Glomerular endothelial cell (primary cell): ENCODE data around the gene ITGBL1. TPM values are rescaled to one million over a fixed set of nuclear protein-coding genes. Genes with fewer than 3 reads are reported as not detected.
A peak's percentile ranks its signal among the peaks of the same experiment; 100 is the strongest.
"Not testable (repeated sequence)": the region's sequence is repeated elsewhere in the genome, so short reads cannot be mapped to it uniquely, and the experiment has no call there.

Experiments
- DNase-seq: peaks from one replicate; pipeline ENCODE4 v3.0.0-alpha.2; 2011; ENCODE audit warnings: low read depth, low spot score; ENCODE audit errors: extremely low read depth
- total RNA-seq: library from RNA; depleted of rRNA; stranded (reverse); fragments of >200 nt; gene quantifications from 2 replicates; pipeline ENCODE4 v1.2.3, GENCODE V29; 2015

Gene ITGBL1
- total RNA-seq, 1 donor from 2014 or later = 1.3 TPM

DNA sequence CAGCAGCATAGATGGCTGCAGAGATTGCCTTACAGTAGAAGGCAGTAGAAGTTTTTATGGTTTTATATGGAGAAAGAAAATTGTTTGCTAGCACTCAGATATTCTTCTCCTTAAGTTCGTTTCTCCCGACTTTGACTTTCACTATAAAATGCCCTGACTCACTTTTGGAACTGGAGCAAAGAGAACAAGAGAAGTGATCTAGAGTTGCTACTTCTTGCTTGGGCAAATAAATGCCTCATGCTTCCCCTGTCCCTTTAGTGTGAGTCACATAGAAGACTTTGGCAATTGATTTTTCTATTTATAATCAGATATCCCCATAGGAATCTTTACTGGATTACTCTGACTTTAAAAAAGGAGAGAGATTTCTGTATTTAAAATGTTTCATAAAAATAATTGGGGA is 46.9 kb downstream of the ITGBL1 start:
- no peak for DNase-seq

DNA sequence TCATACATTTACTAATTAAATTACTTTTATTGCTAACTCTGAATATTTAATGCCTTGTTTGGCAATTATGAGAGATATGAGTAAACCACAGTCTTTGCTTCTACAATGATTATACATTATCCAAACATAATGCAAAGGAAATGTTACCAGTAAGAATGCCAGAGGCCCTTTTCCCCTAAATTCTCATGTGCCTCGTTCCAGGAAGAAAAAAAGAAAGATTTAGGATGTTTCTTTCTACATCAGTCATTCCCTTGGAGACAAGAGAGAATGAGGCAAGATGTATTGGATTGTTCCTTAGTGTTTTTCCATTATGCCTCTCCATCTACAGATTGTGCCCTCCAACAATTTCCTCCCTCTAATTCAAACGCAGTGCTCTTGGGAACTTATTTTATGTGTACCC is 50.1 kb downstream of the ITGBL1 start:
- no peak for DNase-seq

DNA sequence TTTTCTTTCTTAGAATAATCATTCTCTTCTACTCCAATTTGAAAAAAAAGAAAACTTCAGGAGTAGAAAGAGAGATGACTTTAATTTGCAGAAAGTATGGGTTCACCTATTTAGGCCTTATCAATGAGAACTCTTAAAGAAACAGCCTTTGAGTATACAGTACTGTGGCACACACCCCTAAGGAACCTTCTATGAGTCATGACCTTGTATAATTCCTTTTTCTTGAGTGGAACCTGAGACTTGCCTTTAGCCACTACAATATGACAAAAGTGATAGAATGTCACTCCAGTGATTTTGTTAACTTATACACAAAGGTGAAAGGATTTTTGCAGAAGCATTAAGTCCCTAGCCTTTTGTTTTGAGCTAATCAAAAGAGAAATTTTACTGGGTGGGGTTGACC is 58.7 kb downstream of the ITGBL1 start:
- no peak for DNase-seq

DNA sequence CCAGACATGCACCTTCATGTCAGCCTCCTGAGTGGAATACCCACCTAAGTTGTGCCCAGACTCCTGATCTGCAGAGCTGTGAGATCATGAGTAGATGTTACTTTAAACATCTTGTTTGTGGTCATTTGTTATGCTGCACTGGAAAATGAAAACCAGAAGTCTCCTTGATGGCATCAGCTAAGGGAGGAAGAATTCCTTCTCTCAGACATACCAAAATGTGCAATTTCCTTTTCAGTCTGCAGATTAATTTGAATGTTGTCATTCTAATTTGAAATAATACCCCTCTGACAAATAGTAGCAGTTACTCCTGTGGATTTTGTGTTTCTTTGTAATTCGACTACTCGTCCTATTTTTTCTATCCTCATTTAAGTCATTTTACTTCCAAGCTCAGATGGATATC is 59.3 kb downstream of the ITGBL1 start:
- no peak for DNase-seq

DNA sequence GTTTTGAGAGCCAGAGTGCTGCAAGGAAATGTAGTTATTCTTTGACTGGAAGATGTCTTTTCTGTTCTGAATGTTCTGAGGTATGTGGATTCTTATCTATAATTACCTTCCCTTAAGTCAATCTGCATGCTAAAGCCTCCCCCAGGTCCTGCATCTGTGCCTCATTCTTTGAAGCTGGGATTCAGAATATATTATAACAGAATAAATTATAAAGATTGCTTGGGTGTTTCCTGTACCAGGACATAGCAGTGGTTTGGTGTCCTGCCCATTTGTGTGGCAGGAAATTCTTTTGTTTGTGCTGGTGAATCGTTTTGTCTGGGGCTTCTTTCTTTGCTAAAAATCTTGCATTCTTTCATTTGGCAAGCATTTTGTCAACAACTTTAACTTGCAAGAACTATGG is 60.2 kb downstream of the ITGBL1 start:
- no peak for DNase-seq

DNA sequence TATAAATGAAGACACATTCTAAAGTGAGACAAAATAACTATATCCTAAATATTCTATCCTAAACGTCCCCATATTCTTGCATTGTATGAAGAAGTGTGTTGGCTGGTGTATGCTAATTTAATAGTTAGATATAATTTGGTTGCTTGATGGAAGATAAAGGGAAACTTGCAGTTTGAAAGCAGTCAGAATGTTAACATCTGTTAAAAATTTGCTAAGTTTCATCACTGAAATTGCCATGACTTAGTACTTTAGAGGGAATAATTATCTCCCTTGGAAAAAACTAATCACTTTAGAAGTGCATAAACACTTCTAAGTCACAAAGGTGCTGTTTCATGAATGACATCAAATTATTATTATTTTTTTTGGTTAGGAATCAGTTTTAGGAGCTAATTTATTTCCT is 61.6 kb downstream of the ITGBL1 start:
- no peak for DNase-seq

DNA sequence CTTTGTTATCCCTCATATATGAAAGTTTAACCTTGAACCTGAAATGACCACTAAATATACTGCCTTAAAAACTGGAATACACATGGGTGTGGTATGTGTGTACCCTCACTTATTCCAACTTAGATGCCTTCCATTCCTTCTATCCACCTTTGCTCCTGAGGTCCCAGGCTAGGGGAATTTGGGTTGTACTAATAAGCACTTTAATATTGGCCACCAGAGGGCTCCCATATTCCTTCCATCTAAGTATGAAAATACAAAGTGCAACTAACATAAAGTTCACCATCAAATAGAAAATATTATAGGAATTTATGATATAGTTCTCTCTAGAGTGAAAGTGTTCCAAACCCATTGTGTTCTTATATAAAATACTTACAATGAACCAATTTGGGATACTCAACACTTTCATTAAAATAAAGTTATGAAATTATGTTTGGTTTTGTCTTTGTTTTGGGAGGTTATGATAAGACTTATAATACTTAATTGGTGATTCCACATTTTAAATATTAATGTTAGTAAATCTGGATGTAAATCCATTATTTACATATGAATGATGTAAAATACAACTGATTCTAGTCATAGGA is 62.3 kb downstream of the ITGBL1 start:
- DNase-seq = peak; percentile 82

DNA sequence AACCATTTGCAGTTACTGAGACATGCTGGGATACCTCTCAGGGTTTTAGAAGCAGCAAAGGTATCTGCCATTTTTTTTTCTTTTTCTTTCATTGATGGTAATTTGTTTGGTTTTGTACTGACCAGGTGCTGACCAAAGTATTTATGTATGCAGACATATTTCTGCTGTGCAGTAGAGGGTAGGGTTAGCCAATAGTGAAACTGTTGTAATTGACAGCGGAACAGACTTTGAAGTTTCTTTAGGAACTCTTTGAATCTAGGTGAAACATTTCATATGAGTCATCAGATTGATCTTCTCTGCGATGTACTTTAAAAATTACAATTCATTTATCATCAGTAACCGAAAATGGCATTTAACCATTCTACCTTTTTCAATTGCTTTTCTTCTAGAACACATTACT is 63.0 kb downstream of the ITGBL1 start:
- no peak for DNase-seq

DNA sequence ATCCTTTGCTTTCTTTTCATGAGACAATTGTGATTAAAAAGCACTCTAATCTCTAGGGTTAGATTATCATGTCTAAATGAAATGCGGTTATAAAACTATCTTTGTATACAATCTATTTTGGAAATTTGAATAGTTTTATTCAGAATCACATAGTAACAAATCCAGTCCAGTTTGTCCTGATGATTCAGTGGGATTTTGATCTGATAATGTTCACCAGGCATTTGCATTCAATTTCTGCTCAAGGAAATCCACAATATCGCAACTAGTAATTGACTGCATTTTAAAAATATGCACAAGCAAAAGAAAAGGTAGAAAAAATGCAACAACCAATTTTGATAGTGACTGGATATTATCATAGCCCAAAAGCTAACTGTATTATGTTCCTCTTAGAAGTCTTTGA is 63.8 kb downstream of the ITGBL1 start:
- DNase-seq = no peak

DNA sequence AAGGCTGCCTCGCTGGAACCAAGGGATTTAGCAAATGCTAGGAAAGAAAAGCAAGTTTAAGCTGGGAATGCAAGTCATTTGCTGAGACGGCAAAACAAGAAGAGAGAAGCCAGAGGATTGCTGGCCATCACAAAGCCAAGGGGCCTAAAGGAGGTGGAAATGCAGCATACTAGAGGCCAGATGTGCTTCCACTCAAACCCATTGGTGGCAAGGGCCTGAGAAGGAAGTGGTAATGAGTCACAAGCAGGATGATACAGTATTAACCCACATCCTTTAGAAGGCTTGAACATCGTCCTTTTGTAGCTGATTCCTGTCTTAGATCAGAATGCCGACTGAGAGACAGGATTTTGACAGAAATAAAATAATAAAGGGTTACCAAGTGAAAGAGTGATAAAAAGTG is 68.2 kb downstream of the ITGBL1 start:
- peak; percentile 27 for DNase-seq

DNA sequence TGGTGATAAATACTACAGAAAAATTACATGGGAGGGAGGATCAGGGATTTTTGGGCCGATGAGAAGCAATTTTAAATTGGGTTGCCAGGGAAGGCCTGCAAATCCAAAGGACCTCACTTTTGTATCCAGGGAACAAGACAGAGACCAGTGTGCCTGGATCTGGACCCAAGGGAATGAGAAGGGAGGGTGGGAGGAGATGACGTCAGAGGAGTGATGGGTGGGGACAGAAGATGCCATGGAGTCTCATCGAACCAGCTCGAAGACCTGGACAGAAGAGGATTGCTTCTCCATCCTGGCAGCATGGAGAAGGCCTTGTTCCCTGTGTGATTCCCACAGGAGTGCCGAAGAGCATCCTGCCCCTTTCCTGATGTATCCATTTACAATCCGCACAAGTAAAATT is 68.9 kb downstream of the ITGBL1 start:
- DNase-seq = no peak

DNA sequence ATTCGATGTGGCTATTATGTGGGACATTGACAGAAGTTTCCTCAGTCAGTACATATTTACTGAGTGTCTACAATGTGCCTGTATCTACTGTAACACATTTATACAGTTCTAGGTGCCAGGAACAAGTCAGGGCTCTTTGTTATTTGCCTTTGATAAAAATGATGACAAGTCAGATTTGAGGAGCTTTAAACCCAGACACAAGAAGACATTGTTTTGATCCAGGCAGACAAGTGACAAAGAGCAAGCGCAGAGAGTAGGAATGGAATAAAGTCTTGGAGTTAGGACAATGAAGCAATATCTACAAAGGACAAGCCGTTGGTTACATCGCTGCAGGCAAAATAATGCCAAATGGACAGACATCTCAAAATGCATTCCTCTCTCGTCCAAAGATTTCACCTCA is 70.1 kb downstream of the ITGBL1 start:
- DNase-seq = no peak

DNA sequence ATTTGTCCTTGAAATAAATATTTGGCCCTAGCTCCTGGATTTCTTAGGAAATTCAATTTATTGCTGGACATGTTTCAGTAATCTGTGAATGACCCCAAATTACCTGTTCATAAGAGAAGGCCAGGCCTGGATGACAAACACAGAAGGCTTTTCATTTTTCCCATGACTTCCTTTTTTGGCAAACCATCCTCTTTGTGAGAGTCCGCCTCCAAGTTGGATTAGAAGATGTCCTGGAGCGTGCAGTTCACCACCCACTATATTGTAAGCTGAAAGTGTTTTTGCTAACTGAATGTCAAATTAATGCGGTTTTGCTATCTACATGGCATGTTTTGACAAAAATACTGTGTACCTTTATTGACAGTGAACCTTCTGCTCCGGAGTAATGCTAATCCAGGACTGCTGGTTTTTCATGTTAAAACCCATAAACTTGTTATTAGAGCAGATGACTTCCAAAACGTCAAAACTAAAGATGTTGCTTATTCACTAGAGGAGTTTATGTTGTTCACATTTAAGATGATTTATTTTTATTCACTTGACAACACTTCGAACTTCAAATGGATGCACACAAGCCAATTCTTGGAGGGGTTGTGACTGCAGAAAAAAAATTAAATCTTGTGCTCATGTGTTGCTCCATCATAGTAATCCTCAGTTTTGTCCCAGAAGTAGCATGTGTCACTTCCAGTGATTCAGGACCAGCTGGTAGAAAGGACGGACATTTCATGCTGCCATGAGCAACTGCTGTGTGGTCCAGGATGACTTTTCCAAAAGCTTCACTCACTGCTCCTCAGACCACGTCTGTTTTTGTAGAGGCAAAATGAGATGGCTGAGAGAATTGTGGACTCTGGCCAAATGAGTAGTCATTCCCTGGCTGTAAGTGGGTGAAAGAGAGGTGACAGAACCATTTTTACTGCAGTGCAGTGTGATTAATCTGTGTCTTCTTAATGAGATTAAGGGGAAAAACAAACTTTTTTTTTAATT is 71.0 kb downstream of the ITGBL1 start:
- DNase-seq = no peak

DNA sequence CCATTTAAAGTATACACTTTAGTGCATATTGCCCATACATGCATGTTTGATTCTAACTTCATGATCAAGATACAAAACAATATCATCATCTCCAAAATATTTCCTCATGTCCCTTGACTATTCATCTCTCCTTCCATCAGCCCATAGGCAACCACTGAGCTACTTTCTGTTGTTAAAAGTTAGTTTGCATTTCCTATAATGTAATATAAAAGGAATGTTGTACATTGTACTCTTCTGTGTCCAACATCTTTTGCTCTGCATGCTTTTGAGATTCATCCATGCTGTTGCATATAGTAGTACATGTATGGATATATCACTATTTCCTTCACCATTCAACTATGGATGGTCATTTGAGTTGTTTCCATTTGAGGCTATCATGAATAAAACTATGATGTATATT is 74.7 kb downstream of the ITGBL1 start:
- no peak for DNase-seq

DNA sequence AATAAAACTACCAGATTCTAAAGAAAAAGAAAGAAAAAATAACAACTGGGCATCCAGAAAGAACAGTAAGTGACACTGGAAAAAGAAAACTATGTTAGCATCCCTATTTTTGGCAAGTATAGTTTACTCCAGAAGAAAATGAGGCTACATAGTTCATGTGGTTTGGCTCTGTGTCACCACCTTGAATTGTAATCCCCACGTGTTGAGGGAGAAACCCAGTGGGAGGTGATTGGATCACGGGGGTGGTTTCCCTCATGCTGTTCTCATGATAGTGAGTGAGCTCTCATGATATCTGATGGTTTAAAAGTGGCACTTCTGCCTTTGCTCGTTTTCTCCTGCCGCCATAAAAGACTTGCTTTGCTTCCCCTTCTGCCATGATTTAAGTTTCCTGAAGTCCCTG is 76.9 kb downstream of the ITGBL1 start:
- no peak for DNase-seq

DNA sequence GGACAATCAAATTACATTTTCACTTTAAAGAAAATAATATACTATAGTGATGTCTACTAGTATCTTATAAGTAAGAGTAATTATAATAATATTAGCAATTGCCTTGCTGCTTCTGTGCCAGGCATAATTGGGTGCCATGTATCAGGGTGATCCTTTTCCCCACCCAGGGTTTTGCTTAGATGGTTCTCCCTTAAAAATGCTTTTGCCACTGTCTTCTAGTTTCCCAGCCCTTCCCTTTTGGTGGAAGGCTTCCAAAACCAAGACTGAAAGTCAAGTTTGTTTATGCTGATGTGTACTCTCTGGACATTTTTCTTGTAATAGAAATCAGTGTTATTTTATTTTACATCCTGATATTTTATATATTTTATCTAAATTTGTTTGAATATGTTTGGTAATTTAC is 77.8 kb downstream of the ITGBL1 start:
- no peak for DNase-seq

DNA sequence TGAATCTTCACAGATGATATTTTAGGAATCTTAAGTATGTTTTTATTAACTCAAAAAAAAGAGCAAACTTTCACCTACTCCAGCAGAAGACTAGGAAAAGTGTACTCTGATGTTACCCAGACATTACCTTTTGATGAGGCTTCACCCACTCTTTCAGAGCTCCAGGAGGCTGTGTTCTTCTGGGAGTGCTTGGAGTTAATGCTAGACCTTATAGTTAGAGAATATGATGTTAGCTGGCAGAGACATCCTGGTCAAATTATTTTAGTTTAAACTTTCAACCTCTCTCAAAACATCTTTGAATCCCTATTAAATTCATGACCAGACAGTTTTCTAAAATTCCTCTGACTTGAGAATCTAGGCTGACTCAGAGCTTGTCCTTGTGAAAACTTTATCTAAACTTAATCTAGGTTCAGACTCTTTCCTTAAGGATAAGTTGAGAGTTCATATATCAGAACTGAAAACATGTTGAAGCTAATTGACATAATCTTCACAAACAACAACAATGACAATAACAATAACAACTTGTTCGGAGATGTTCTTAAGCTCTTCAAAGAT is 82.8 kb downstream of the ITGBL1 start:
- no peak for DNase-seq

DNA sequence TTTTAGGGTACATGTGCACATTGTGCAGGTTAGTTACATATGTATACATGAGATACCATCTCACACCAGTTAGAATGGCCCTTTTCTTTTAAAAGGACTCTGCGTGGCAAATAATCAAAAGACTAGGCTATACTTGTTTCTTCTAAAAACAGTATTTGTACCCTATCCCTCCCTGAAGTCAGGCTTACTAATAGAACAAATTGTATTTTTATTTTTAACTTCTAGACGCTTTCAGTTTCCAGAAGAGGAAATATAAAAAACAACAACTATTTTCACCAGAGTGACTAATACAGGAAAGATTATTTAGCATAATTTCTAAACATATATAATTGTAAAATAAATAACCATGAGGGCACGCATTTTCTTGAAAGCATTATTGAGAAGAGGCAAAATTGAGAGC is 83.6 kb downstream of the ITGBL1 start:
- DNase-seq = no peak

DNA sequence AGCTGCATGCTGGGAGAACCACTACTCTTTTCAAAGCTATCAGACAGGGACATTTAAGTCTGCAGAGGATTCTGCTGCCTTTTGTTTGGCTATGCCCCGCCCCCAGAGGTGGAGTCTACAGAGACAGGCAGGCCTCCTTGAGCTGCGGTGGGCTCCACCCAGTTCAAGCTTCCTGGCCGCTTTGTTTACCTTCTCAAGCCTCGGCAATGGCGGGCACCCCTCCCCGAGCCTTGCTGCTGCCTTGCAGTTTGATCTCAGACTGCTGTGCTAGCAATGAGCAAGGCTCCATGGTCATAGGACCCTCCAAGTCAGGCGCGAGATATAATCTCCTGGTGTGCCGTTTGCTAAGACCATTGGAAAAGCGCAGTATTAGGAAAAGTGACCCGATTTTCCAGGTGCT is 92.1 kb downstream of the ITGBL1 start:
- not testable (repeated sequence) for DNase-seq

DNA sequence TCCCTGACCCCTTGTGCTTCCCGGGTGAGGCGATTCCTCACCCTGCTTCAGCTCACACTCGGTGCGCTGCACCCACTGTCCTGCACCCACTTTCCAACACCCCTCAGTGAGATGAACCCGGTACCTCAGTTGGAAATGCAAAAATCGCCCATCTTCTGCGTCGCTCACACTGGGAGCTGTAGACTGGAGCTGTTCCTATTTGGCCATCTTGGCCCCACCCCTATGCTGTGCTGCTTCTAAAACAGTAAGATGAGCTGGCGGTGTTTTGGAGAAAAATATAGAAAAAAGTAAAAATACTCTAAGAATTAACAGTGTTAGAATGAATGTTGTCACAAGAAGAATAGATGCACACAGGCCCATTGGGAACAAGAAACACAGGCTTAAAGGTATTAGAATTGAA is 92.5 kb downstream of the ITGBL1 start:
- no peak for DNase-seq

DNA sequence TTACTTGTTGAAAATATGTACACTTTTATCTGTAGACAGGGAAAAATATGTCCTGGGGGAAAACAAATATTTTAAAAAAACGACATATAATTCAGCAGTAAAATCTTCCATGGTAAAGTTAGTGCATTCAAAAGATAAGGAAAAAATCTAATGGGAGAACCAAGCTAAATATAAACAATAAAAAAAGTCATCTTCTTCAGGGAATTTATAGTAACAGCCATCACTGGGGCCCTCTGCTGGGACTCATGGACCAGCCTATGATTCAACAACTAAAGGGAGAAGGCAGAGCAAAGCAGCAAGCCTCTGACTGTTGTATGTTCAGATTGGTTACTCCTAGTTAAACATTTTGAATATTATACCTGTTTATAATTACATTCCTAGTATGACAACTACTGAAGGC is 93.0 kb downstream of the ITGBL1 start:
- DNase-seq = no peak

DNA sequence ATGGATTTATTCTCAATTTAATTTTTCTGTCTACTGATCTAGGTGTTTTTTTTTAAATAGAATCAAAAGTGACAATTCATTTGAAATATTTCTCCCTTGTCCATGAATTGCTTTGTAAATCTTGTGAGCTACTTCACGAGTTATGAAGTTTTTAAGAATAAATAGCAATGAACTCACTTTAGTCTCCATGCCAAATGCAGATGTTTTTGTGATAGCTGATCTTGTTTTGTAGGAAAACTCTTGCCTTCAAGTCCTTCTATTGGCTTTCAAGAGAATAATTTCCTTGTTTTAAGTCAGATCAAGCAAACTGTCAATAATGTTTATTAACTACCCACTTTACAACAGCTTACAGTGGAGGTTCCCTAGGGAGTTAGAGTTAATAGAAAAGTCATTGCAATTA is 99.8 kb downstream of the ITGBL1 start:
- no peak for DNase-seq
